Astrocyte of the cerebellum (primary cell): ENCODE measurements around the gene SORCS2.

Experiments
- DNase-seq: peaks from one replicate; pipeline ENCODE4 v3.0.0-alpha.2; 2011; ENCODE audit warnings: low read depth
- H3K4me3 ChIP-seq: 2 replicates; pipeline ENCODE4 v1.5.1; 2011; ENCODE audit warnings: mild to moderate bottlenecking, low read depth, low read length, moderate library complexity
- CTCF ChIP-seq: IDR thresholded peaks from 2 replicates; pipeline ENCODE4 v1.5.1; 2012; ENCODE audit warnings: low read length, low read depth, moderate library complexity, mild to moderate bottlenecking; ENCODE audit errors: missing control alignments
- in situ Hi-C: cut with HindIII; loops from 2 replicates; pipeline ENCODE4 v1.10.0; 2017; ENCODE audit warnings: low sequenced_read_pairs

SORCS2 gene

GRCh38 chr4:7364979-7365378, 172.6 kb downstream of the SORCS2 start:
- no peak for TF ChIP-seq CTCF
- in situ Hi-C loops, result no loop called here
- no peak overlapping the region for H3K4me3 ChIP-seq
- DNase-seq, result no peak

- no peak overlapping the region for H3K4me3 ChIP-seq
- no peak for DNase-seq
- no peak for TF ChIP-seq CTCF
- in situ Hi-C loops, result no loop called here
Observed at GRCh38 chr4:7365462-7366179, 173.3 kb downstream of the SORCS2 start.

- H3K4me3 ChIP-seq, result no peak overlapping the region
- in situ Hi-C loops, result no loop called here
- DNase-seq, result no peak
- no peak for TF ChIP-seq CTCF
Observed at GRCh38 chr4:7366180-7366945, 174.0 kb downstream of the SORCS2 start.

GRCh38 chr4:7366954-7367353, 174.6 kb downstream of the SORCS2 start:
- DNase-seq, result no peak
- no peak for TF ChIP-seq CTCF
- H3K4me3 ChIP-seq, result no peak overlapping the region
- in situ Hi-C loops, result no loop called here

GRCh38 chr4:7367406-7367805, 175.1 kb downstream of the SORCS2 start:
- DNase-seq, result no peak
- no peak overlapping the region for H3K4me3 ChIP-seq
- TF ChIP-seq CTCF, result no peak
- in situ Hi-C loops, result no loop called here

- TF ChIP-seq CTCF, result no peak
- DNase-seq, result no peak
- in situ Hi-C loops, result no loop called here
- H3K4me3 ChIP-seq, result no peak overlapping the region
Observed at GRCh38 chr4:7367864-7368277, 175.5 kb downstream of the SORCS2 start.
